B cell (primary cell): ENCODE measurements around the gene FAM53C.

ENCODE experiments used
- CTCF ChIP-seq: fragments of 200-600 bp; IDR thresholded peaks from one replicate; pipeline ENCODE4 v1.8.0; 2022; ENCODE audit warnings: antibody characterized with exemption, mild to moderate bottlenecking
- EZH2 ChIP-seq: IDR thresholded peaks from 2 replicates; pipeline ENCODE4 v1.6.1; 2012; ENCODE audit warnings: borderline replicate concordance, low read depth, mild to moderate bottlenecking, moderate library complexity, low read length; ENCODE audit not compliant: insufficient read depth, poor library complexity, severe bottlenecking

GRCh38 chr5:138330813-138331448, 7.1 kb upstream of the FAM53C start:
- TF ChIP-seq CTCF, result no peak
- no peak for TF ChIP-seq EZH2
